ENCODE measurements around the gene LAX1. TPM values are rescaled to one million over a fixed set of nuclear protein-coding genes. Genes with fewer than 3 reads are reported as not detected.
"Not testable (repeated sequence)": the region's sequence is repeated elsewhere in the genome, so short reads cannot be mapped to it uniquely, and the experiment has no call there.

The LAX1 gene
- total and polyA plus RNA-seq, 2 of the 4 experiments (the other 2 are of a cell fraction), result 0.03 TPM; not detected in 1

GRCh38 chr1:203792486-203792885 is 27.5 kb downstream of the LAX1 start:
- intact Hi-C loops (cut with micrococcal nuclease) (no loop called here), dilution Hi-C loops (cut with HindIII; ENCODE audit: low sequenced_read_pairs, unreplicated experiment) (no loop called here), in situ Hi-C loops (cut with MboI; ENCODE audit: low sequenced_read_pairs) (no loop called here)
- peaks cover 15% of the 10 kb centered on the region; the same call in 1 of the 2 replicates for H4K20me1 ChIP-seq (ENCODE audit: insufficient read depth, low read length)
- H3K9me3 ChIP-seq (ENCODE audit: control insufficient read depth, insufficient read depth, low read length), result peaks cover 2% of the 10 kb centered on the region; the same call in 1 of the 2 replicates
- H2BK5ac ChIP-seq (ENCODE audit: low read depth, low read length, poor library complexity, severe bottlenecking), result no peak overlapping the region
- H3K18ac ChIP-seq (ENCODE audit: low read depth, low read length), result no peak overlapping the region
- BruUV-seq (replicated peaks), result no TSS peak
- H2AK5ac ChIP-seq (ENCODE audit: low read depth, low read length), result no peak overlapping the region
- no peak overlapping the region for H2BK20ac ChIP-seq (ENCODE audit: low read depth, low read length)
- no peak overlapping the region for H3K4ac ChIP-seq (ENCODE audit: low read depth, low read length)
- no peaks in the 10 kb centered on the region for H3K27me3 ChIP-seq (ENCODE audit: control insufficient read depth, insufficient read depth, low read length)
- H3K9me1 ChIP-seq (ENCODE audit: insufficient read depth, low read length), result no peaks in the 10 kb centered on the region
- no peak overlapping the region for H2AFZ ChIP-seq (replicated peaks; ENCODE audit: low read length, poor library complexity)
- no peak overlapping the region for H2BK120ac ChIP-seq (ENCODE audit: low read depth, low read length)
- no peak overlapping the region for H3K23ac ChIP-seq (ENCODE audit: low read depth, low read length)
- no peak for ATAC-seq (ENCODE audit: low read depth)
- no peak overlapping the region for H3K27ac ChIP-seq (ENCODE audit: insufficient read depth, low read length)
- H3K79me1 ChIP-seq (ENCODE audit: low read depth in 1 of 2, low read length in 2 of 2), result peaks cover 0 to 15% of the 10 kb centered on the region in 2 experiments; a peak in 2 of 4 replicates
- no peak overlapping the region for H4K91ac ChIP-seq (ENCODE audit: insufficient read depth, low read depth, low read length)
- H3K4me2 ChIP-seq (ENCODE audit: low read depth, low read length), result no peak overlapping the region
- no peak overlapping the region for H2BK15ac ChIP-seq (ENCODE audit: low read depth, low read length)
- H3K14ac ChIP-seq (replicated peaks; ENCODE audit: low read depth, low read length), result no peak overlapping the region
- H4K5ac ChIP-seq (ENCODE audit: low read depth, low read length), result no peak overlapping the region
- no CpG with 5 or more reads among the region's 2 CpGs for WGBS, 2 experiments (ENCODE audit: extremely low coverage in 2 of 2, insufficient read length in 1 of 2)
- no peak for DNase-seq
- no peak overlapping the region for H3K4me3 ChIP-seq (ENCODE audit: insufficient read depth, low read depth, low read length)
- POLR2A ChIA-PET (ENCODE audit: unreplicated experiment), result interaction anchor here (0.6 kb wide), 1 partner anchor 100 kb away, joined by 9 read pairs; no protein-coding TSS in a partner anchor
- TF ChIP-seq, protein P1, sequence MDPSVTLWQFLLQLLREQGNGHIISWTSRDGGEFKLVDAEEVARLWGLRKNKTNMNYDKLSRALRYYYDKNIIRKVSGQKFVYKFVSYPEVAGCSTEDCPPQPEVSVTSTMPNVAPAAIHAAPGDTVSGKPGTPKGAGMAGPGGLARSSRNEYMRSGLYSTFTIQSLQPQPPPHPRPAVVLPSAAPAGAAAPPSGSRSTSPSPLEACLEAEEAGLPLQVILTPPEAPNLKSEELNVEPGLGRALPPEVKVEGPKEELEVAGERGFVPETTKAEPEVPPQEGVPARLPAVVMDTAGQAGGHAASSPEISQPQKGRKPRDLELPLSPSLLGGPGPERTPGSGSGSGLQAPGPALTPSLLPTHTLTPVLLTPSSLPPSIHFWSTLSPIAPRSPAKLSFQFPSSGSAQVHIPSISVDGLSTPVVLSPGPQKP (IDR thresholded peaks at IDR 0.05; ENCODE audit: borderline replicate concordance, low read depth, low read length), result no peak
- TF ChIP-seq MAZ (IDR thresholded peaks at IDR 0.05; ENCODE audit: borderline replicate concordance, low read depth, low read length), result no peak
- TF ChIP-seq RFX5 (IDR thresholded peaks at IDR 0.05; ENCODE audit: low read depth, low read length), result no peak
- TF ChIP-seq BHLHE40 (IDR thresholded peaks at IDR 0.05; ENCODE audit: low read depth, low read length), result no peak
- no peak for TF ChIP-seq CEBPB (IDR thresholded peaks at IDR 0.05; ENCODE audit: low read depth, low read length)
- TF ChIP-seq FOS (IDR thresholded peaks at IDR 0.05; ENCODE audit: low read depth, low read length), result no peak
- TF ChIP-seq SMC3 (IDR thresholded peaks at IDR 0.05; ENCODE audit: low read depth, low read length), result no peak
- no peak for TF ChIP-seq NFE2L2 (IDR thresholded peaks at IDR 0.05; ENCODE audit: low read depth, low read length)
- TF ChIP-seq POLR2A (IDR thresholded peaks at IDR 0.05; ENCODE audit: low read depth, low read length), result no peak
- H3K36me3 ChIP-seq (ENCODE audit: control insufficient read depth, insufficient read depth, low read length), result peaks cover 2% of the 10 kb centered on the region; the same call in 1 of the 2 replicates
- H3K56ac ChIP-seq (ENCODE audit: extremely low read depth, insufficient read depth, low read length), result no peak overlapping the region
- CTCF ChIA-PET, result interaction anchor here (0.6 kb wide), 1 partner anchor 537 kb away, joined by 3 read pairs; no protein-coding TSS in a partner anchor
- no peak overlapping the region for H4K8ac ChIP-seq (ENCODE audit: low read depth in 2 of 2, low read length in 2 of 2)
- no peak overlapping the region for H3K9ac ChIP-seq (ENCODE audit: low read depth, low read length)
- H3K4me1 ChIP-seq (ENCODE audit: control insufficient read depth, insufficient read depth, low read length), result no peaks in the 10 kb centered on the region; the same call in 1 of the 2 replicates
- H2AK9ac ChIP-seq (replicated peaks; ENCODE audit: low read depth, low read length, poor library complexity), result no peak overlapping the region

- H4K91ac ChIP-seq (ENCODE audit: insufficient read depth, low read depth, low read length); H3K4me2 ChIP-seq (ENCODE audit: low read depth, low read length); H2AK9ac ChIP-seq (replicated peaks; ENCODE audit: low read depth, low read length, poor library complexity); CTCF ChIA-PET; H2AFZ ChIP-seq (replicated peaks; ENCODE audit: low read length, poor library complexity); H3K27me3 ChIP-seq (ENCODE audit: control insufficient read depth, insufficient read depth, low read length); H3K18ac ChIP-seq (ENCODE audit: low read depth, low read length); H3K9me1 ChIP-seq (ENCODE audit: insufficient read depth, low read length); in situ Hi-C loops (cut with MboI; ENCODE audit: low sequenced_read_pairs); H3K4ac ChIP-seq (ENCODE audit: low read depth, low read length); H2AK5ac ChIP-seq (ENCODE audit: low read depth, low read length); H2BK120ac ChIP-seq (ENCODE audit: low read depth, low read length); H3K27ac ChIP-seq (ENCODE audit: insufficient read depth, low read length); H3K9me3 ChIP-seq (ENCODE audit: control insufficient read depth, insufficient read depth, low read length); H2BK15ac ChIP-seq (ENCODE audit: low read depth, low read length); intact Hi-C loops (cut with micrococcal nuclease); H3K4me3 ChIP-seq (ENCODE audit: insufficient read depth, low read depth, low read length); H3K14ac ChIP-seq (replicated peaks; ENCODE audit: low read depth, low read length); H4K8ac ChIP-seq (ENCODE audit: low read depth in 2 of 2, low read length in 2 of 2); DNase-seq; H2BK20ac ChIP-seq (ENCODE audit: low read depth, low read length); H3K23ac ChIP-seq (ENCODE audit: low read depth, low read length); H3K4me1 ChIP-seq (ENCODE audit: control insufficient read depth, insufficient read depth, low read length); H4K5ac ChIP-seq (ENCODE audit: low read depth, low read length); H3K9ac ChIP-seq (ENCODE audit: low read depth, low read length); POLR2A ChIA-PET (ENCODE audit: unreplicated experiment); BruUV-seq (replicated peaks); dilution Hi-C loops (cut with HindIII; ENCODE audit: low sequenced_read_pairs, unreplicated experiment); H3K56ac ChIP-seq (ENCODE audit: extremely low read depth, insufficient read depth, low read length); ATAC-seq (ENCODE audit: low read depth); H2BK5ac ChIP-seq (ENCODE audit: low read depth, low read length, poor library complexity, severe bottlenecking): not testable (repeated sequence)
- Histone ChIP-seq H3K36me3 (ENCODE audit: control insufficient read depth, insufficient read depth, low read length) (peaks cover 10% of the 10 kb centered on the region), H4K20me1 (ENCODE audit: insufficient read depth, low read length) (peaks cover 26% of the 10 kb centered on the region), H3K79me1 (ENCODE audit: low read depth in 1 of 2, low read length in 2 of 2) (peaks cover 7 to 25% of the 10 kb centered on the region in 2 experiments; a peak in 3 of 4 replicates)
- WGBS, 2 experiments (ENCODE audit: extremely low coverage in 2 of 2, insufficient read length in 1 of 2), result no CpG with 5 or more reads among the region's 7 CpGs
These were observed 28.6 kb downstream of the LAX1 start for GRCh38 chr1:203793561-203793960.
